Measurements from ENCODE around the gene BCL2.

The BCL2 gene

DNA sequence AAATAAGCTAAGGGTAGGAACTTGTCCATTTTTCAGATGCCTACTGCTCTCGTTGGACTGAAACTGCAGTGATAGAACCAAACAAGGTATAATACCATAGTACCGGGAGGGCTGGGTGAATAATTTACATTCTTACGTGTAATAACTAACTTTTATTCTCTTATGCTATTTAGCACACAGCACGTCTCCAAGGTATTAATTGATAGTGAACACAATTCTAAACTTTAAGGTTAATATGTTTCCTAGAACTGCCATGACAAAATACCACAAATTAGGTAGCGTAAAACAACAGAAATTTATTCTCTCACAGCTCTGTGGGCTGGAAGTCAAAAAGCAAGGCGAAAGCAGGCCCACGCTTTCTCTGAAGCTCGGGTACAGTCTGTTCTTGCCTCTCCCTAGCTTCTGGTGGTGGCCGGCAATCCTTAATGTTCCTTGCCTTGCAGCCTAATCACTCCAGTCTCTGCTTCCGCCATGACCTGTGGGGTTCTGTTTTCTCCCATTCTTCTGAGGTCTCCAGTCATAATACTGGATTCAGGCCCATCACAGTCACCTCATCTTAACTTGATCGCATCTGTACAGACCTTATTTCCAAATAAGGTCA, 5.6 kb upstream of the BCL2 start:
- no peak for DNase-seq

GRCh38 chr18:63322908-63323634, 3.5 kb upstream of the BCL2 start:
- DNase-seq = peak; percentile 81

DNA sequence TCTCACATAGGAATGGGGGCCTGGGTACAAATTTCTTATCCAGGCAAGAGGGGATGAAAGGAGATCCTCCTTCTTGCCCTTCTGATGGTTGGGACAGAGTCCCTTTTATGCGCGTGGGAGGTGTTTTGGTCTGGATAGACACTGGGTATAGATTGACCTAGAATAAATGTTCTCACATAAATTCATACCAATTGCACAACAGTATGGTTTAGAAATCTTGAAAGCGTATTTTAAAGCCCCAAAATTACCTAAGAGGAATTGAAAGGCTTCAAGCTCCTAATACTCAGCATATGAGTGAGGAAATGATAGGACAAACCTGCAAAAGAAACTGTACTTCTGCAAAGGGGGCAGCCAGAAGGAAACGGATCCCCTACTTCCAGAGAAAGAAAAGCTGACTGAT, 2.6 kb upstream of the BCL2 start:
- no peak for DNase-seq

DNA sequence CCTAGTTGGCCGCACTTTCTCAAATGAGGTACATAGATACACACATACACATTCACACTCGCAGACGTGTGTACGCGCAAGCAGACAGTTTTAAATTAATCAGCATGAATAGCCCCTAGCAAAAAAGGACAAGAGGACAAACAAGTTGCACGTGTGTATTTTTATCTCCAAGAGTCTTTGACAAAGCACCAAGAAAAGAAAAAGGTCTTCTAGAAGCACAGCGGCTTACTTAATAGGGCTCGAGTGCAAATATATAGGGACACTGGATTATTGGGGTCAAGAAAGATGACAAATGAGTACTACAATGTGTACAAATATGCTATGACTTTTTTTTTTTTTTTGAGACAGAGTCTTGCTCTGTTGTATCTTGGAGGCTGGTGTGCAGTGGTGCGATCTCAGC, 1.7 kb upstream of the BCL2 start:
- DNase-seq = no peak

- DNase-seq = peak; percentile 53
These were observed 1.4 kb upstream of the BCL2 start for GRCh38 chr18:63320975-63321265.

GRCh38 chr18:63320123-63320974, 780 bp upstream of the BCL2 start:
- peak; percentile 63 for DNase-seq

DNA sequence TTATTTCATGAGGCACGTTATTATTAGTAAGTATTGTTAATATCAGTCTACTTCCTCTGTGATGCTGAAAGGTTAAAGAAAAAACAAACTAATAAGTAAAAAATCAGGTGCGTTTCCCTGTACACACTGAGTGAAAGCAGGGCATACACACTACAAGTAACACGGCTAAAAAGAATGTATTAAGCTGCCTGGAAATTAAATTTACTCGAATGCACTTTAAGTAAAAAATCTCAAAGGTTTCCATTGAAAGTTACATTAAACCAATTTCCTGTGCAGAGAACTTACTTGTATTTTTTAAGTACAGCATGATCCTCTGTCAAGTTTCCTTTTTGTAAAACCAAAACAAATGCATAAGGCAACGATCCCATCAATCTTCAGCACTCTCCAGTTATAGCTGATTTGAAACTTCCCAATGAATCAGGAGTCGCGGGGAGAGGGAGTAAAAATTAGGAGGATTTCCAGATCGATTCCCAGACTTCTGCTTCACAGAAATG, 633 bp downstream of the BCL2 start:
- no peak for DNase-seq

- peak; percentile 29 for DNase-seq
These were observed 1.3 kb downstream of the BCL2 start for GRCh38 chr18:63317982-63318888.

- no peak for DNase-seq
These were observed 2.0 kb downstream of the BCL2 start for GRCh38 chr18:63317556-63317946.

DNA sequence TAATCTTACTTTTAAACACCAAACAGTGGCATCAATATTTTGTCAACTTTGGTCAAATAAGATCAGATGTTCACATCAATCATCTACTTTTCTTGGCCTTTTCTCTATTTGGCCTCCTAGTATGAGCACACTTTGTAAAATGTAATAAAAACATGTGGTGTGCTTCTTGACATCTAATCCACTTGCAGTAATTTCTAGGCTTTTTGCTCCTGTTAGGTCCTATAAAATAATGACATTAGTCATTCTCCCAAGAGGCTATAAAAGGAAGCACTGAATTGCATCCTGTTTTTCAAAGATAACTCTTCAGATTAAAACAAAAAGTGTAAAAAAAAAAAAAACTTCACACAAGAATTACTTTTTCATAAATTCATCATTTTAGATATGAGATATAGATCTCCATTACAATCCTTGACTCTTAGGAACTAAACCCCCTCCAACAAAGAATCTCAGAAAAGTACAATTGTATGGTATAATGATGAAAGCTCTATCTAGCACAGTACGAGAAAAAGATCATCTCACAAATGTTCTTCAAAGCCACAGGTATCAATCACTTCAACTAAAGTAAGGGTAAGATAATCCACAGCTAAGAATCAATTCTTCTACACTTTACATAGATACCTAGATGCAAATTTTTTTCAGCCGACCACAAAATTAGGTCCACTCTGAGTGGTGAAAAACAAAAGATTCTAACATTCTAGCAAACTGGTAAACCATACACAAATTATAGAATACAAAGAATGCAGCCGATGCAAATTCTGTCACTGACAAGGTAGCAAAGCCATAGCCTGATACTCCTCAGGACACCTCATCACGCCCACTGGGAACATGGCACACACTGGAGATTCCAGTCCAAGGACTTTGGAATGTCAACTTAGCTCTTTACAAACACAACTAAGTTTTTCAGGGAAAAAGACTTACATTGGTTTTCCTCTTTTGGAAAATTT, 2.7 kb downstream of the BCL2 start:
- DNase-seq = no peak

- no peak for DNase-seq
These were observed 3.7 kb downstream of the BCL2 start for GRCh38 chr18:63315876-63316275.

GRCh38 chr18:63315131-63315662, 4.4 kb downstream of the BCL2 start:
- no peak for DNase-seq

- DNase-seq = no peak
These were observed 5.3 kb downstream of the BCL2 start for GRCh38 chr18:63314062-63314790.

DNA sequence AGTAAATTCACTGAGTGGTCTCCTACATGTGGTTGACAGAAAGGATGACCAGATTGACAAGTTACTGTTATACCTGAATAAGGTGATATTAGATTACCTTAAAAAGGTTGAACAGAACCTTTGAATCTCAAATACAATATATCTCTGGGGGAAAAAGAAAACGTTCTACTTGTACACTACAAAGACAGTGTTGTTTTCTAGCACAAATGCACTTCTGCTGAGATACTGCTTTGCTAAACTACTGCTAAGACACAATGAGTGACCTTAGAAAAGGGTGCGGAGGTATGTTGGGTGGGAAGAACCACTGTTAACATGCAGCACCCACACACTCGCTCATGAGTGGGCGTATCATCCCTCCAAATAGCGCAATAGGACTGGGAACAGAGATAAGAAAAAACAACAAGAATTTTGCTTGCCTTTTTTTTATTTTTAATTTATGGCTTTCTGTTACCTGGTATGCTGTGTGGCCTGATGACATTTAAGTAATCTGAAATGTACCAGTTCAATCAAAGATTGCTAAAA, 6.1 kb downstream of the BCL2 start:
- no peak for DNase-seq

GRCh38 chr18:63312737-63313395, 6.7 kb downstream of the BCL2 start:
- DNase-seq = no peak

DNA sequence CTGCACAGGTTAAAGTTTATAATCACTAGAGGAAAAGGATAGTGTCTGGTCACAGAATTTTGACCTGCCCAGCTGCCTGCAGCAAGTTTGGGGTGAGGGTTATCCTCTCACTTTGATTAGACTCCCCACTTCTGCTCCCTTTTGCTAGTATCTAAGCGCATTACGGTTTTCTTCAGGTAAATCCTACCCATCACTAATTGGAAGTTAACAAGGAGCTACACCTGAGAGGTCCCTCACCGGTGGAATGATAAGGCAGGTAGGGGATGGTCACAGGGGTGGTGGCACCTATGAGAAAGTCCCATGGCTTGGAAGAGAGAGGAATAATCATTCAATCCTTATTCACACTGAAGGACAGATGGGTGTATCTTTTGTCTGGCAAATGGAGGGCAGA, 7.6 kb downstream of the BCL2 start:
- DNase-seq = no peak

GRCh38 chr18:63311118-63312018, 8.2 kb downstream of the BCL2 start:
- no peak for DNase-seq

- DNase-seq = no peak
These were observed 10.1 kb downstream of the BCL2 start for GRCh38 chr18:63309422-63309821.
